Neural cell (in vitro differentiated cells): ENCODE measurements around the gene KRT27.

Experiments used
- EZH2 ChIP-seq: fragments of 200-600, 300-800 bp; shearing (Covaris generic), sonication (generic); IDR thresholded peaks from 2 replicates; pipeline ENCODE4 v1.6.1; 2014; ENCODE audit warnings: antibody characterized with exemption, low read length, borderline replicate concordance, mild to moderate bottlenecking; ENCODE audit not compliant: insufficient read depth, poor library complexity, severe bottlenecking
- TF ChIP-seq, protein P1 (sequence below): fragments of 450-650 bp; IDR thresholded peaks from 2 replicates; pipeline ENCODE4 v1.5.1; 2014; ENCODE audit warnings: antibody characterized with exemption, mild to moderate bottlenecking, moderate library complexity; ENCODE audit not compliant: poor library complexity, severe bottlenecking

DNA sequence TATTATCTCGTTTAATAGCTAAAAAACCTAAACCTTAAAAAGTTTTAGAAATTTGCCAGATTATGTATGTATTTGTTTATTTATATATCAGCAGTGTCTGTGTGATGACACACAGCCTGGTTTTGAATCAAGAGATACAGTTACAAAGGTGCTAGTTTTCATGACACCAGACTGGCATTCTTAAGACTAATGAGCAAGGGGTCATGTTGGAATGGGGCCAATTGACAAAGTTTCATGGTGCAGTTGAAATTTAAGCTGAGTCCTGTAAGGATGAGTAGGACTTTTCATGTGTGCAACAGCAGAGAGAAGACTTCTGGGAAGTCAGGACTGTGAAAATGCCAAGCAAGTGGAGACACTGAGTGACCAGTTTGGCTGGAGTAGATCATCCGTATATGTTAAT lies 43.2 kb upstream of the KRT27 start:
- TF ChIP-seq, protein P1, sequence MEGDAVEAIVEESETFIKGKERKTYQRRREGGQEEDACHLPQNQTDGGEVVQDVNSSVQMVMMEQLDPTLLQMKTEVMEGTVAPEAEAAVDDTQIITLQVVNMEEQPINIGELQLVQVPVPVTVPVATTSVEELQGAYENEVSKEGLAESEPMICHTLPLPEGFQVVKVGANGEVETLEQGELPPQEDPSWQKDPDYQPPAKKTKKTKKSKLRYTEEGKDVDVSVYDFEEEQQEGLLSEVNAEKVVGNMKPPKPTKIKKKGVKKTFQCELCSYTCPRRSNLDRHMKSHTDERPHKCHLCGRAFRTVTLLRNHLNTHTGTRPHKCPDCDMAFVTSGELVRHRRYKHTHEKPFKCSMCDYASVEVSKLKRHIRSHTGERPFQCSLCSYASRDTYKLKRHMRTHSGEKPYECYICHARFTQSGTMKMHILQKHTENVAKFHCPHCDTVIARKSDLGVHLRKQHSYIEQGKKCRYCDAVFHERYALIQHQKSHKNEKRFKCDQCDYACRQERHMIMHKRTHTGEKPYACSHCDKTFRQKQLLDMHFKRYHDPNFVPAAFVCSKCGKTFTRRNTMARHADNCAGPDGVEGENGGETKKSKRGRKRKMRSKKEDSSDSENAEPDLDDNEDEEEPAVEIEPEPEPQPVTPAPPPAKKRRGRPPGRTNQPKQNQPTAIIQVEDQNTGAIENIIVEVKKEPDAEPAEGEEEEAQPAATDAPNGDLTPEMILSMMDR, result no peak
- TF ChIP-seq EZH2, result no peak
